Myocyte (in vitro differentiated cells): ENCODE data around the gene GCGR. TPM values are rescaled to one million over a fixed set of nuclear protein-coding genes. Genes with fewer than 3 reads are reported as not detected.
A peak's percentile ranks its signal among the peaks of the same experiment; 100 is the strongest.

Experiments
- DNase-seq: peaks from one replicate; pipeline ENCODE4 v3.0.0-alpha.2; 2012; ENCODE audit warnings: low read depth
- polyA plus RNA-seq: library from polyadenylated mRNA; unstranded; fragments of >200 nt; gene quantifications from one replicate; pipeline ENCODE4 v1.2.1, GENCODE V29; 2012; ENCODE audit warnings: missing spikeins
- total RNA-seq: library from RNA; depleted of rRNA; stranded (reverse); fragments of >200 nt; gene quantifications from 2 replicates; pipeline ENCODE4 v1.2.3, GENCODE V29; 2014

Gene GCGR
- total RNA-seq = not detected in 2 replicates
- not detected for polyA plus RNA-seq

DNA sequence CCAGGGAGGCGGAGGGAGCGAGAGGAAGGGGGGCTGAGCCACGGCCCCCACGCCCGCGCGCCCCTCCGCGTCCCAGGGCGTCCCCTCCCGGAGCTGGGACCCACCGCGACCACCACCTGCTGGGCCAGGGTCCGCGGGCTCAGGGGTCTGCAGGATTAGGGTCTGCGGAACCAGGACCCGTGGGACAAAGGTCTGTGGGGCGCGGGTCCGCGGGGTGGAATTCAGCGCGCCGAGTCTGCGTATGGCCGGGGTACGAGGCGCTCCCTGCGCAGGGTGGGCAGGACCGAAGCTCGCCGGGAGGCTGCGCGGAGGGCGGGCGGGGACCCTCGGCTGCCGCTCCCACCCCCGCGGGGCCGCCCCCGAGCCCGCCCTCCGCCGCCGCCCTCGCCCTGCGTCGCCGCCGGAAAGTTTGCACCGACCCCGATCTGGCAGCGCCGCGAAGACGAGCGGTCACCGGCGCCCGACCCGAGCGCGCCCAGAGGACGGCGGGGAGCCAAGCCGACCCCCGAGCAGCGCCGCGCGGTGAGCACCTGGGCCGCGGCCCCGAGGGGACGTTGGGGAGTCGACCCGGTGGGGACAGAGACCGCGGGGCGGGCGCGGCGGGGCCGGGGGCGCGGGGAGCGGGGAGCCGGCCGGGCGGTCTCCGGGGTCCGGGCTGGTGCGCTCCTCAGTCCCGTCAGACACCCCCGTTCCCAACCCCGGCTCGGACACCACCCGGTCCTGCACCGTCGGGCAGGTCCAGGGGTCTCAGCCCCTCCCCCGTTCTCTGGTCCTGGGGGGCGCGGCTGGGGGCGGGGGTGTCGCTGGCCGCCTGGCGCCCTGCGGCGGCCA is at the start of gene GCGR:
TSS of gene GCGR (plus strand) at position 423 of the 831 bp plus-strand sequence. CDS start 4,869 bp downstream, outside the sequence.
- DNase-seq = no peak

DNA sequence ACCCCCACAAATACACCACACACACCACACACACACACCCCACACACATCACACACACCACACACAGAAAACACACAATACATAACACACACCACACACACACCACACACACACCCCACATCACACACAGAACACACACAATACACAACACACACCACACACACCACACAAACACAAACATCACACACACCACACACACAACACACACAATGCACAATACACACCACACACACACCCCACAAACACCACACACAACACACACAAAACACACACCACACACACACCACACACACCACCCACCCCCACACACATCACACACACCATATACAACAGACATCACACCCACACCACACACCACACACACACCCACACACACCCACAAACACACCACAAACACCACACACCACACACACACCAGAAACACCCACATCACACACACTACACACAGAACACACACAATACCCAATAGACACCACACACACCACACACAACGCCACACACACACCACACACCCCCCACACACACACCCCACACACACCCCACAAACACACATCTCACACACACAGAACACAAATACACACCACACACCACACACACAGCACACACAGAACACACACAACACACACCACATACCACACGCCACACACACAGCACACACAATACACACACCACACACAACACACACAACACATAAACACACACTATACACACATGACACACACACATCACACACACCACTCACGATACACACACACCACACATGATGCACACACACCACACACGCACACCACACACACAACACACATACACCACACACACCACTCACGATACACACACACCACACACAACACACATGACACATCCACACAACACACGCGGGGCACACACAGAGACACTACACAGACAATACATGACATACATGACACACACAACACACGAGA is 11.0 kb upstream of the GCGR start:
- no peak for DNase-seq

DNA sequence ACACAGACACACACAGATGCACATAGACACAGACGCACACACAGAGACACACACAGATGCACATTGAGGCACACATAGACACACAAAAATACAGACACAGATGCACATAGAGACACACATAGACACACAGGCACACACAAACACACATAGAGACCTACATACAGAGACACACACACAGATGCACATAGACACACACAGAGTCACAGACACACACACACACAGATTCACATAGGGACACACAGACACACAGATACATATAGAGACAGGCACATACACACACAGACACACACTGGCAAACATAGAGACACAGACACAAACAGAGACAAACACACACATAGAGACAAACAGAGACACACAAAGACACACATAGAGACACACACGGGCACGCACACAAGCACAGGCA is 9.9 kb upstream of the GCGR start:
- DNase-seq = no peak

DNA sequence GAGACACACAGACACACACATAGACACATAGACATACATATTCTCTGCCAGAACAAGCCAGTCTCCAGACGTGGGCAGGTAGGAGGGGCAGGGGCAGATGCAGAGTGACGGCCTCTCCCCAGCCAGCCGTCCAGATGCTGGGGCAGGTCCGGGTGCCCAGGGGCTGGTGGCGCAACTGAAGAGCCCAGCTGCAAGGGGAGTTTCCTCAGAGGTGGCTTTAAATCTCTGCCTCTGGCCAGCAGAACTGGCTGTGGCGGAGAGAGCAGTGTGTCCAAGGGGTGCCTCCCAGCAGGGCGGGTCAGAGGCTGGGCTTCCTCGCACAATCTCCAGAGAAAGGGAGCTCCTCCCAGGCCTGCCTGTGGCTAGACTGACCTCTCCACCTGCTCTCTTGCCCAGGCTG is 9.4 kb upstream of the GCGR start:
- peak; percentile 56 for DNase-seq

DNA sequence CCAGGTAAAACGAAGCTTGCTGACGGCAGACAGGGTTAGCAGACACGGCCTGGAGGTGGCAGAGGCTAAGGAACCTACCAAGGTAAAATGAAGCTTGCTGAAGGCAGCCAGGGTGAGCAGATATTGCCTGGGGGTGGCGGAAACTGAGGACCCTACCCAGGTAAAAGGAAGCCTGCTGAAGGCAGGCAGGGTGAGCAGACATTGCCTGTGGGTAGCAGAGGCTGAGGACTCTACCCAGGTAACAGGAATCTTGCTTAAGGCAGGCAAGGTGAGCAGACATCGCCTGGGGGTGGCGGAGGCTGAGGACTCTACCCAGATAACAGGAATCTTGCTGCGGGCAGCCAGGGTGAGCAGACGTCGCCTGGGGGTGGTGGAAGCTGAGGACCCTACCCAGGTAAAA is 2.6 kb upstream of the GCGR start:
- DNase-seq = no peak

DNA sequence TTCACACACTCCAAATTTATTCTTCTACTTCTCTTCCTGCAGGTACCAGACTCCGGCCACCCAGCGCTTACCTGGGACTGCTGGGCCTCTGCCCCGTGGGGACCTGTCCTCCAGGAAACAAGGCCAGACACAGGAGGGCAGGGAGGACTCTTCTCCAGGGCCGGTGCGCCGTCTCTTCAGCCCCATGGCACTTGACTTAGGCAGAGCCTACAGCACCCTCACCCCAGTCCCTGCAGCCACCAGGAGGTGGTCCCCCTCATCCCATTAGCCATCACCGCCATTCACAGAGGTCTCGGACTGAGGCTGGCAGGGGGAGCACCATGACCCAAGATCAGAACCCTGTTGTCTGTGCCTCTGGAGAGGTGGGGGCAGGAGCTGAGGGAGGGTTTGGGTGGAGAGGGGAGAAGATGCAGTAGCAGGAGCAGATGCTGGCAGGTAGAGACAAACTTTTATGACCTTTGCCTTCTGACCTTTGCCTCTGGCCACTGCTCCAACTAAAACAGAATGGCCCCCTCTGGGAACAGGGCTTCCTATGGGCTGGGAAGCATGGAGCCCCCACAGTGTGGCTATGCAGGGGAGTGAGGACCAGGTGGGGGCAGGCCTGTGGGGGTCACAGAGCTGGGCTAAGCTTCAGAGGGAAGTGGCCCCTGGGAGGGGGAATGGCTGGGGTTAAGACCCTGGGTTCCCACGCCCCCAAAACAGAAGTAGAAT is 1.7 kb upstream of the GCGR start:
- no peak for DNase-seq

DNA sequence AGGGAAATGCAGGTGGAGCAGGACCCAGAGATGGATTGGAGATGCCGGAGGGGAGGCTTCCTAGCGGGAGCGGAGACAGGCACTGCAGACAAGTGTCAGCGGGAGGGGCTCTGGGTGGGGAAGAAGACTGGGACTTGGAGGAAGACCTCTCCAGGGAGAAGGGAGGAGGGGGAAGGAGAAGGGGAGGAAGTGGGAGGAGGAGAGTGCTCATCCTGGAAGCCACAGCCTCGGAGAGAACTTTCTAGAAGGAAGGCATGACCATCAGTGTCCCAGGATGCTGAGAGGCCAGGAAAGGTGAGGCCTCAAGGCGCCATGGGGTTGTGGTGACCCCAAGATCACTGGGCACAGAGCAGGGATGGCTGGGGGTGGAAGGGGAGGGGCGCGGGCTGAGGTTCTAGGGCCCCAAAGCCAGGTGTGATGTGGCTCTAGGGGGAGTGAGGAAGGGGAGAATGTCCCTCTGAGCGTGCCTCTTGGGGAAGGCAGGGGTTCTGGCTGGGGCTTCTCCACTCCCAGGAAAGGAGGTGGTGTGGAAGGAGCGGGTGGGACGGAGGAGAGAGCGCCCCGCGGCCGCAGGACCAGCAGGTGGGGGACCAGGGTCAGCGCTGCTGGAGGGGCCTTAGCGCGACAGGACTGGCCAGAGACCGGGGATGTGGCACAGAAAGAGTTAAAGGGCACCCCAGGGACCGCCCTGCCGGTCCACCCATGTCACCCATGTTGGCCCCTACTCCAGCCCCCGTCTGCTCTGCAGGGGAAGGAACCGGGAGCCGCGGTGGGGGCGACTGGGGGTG is 900 bp upstream of the GCGR start:
- no peak for DNase-seq

DNA sequence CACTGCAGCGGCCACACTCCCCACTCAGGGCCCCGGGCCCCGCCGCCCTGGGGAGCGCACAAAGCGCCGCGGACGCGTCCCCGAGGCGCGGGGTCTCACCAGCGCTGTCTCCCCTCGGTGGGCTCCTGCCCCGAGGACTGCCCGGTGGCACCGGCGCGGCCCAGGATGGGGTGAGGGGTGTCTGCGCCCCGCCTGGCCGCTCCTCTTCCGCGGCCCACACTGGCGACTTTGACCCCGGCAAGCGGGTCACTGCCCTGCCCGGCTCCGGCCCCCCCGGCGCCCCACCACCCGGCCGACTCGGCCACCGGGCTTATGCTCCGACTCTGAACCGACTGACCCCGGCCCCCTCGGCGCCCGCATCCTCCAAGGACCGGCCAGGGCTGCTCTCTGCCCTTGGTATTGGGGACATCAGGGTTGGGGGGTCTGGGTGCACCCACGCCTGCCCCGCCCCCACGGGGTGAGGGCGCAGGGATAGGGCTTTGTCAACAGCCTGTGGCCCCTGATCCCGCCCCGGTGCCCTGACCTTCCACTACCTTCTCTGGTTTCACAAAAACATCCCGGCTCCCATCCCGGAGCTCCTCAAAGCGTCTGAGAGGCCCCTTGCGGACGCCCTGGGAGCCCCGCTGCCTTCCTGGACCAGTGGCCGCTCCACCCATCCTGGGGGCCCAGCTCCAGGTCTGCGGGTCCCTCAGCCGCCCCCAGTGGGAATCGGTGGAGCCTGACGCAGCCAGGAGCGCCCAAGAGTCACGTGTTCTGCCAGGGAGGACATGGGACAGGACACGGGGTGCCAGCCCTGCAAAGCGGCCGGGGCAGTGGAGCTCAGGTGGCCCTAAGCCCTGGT is 829 bp downstream of the GCGR start:
- no peak for DNase-seq

DNA sequence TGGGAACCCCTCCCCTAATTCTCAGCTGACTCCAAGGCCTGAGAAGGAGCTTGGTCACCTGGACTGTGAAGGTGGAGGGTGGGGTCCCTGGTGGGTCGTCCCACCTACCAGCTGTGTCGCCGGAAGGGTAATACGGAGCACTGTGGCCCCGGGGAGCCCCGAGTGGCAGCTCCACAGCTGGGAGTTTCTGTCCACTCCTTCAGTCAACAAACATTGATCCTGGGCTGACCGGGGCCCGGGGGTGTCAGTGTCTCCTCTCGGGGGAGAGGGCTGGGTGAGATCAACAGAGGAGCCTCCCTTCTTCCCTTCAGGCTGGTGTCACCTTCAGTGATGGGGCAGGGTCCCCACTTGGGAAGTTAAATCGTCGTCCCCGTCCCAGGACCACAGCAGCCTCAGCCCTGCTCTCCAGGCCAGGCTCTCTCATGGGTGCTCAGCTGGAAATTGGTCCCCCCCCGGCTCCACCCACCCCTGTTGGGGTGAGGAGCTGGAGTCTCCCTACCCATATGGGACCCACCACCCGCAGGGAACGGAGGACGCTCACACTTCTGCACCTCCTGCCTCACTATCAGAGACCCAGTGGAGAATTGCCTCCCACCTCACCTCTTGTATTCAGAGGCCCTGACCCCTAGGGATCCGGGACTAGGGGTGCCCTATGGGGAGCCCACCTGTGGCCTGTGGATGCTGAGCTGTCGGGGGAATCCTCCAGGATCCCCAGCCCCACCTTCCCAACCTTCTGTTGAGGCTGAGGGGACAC is 1.9 kb downstream of the GCGR start:
- no peak for DNase-seq

DNA sequence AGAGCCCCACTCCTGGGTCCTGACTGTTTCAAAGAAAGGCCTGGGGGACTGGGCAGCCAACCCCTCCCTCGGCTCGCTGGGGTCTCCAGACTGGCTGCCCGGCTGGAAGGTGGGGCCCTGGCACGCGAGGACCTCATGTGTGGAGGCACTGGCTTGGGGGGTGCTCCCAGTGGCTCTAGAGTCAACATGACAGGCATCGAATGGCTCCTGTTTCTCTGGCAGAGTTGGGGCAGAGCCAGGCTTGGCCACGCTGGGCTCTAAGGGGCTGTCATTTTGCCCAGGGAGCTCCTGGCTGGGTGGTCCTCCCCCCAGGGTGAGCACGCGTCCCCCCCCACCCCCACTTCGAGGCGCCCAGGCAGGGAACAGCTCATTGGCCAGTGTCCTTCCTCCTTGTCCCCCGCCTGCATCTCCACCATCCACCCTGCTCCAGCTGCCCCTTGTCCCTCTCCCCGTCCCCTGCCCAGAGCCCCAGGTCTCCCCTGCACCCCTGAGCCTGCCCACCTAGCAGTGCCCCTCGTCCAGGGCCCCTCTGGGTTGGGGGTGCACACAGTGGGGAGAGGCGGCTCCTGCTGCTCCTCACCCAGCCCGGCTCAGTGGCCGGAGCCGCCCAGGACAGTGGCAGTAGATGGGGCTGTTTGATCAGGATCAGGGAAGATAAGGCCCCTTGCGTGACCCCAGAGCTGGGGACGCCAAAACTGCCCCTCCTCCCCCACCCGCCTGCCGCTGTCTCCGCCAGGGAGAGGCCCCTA is 2.7 kb downstream of the GCGR start:
- DNase-seq = no peak

DNA sequence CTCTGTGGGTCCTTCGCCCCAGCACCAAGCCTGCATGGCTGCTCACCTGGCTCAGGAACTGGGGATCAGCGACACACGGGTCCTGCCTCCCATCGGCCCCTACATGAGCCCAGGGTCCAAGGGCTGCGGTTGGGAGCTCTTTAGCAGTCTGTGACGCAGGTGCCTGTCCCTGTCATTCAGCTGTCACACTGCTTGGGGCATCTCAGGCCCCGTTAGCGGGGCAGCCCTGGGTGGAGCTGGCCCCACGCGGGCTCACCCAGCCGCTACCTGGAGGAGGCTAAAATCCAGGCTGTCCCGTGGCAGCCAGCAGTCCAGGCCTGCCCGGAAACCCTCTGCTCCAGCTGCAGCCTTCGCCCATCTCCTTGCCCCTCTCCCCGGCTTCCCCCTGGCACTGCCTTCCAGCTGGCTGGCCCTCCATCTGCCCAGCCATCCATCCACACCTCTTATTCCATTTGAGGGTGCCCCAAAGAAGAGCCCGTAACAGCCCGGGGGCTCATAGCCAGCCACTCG is 3.3 kb downstream of the GCGR start:
- DNase-seq = no peak

DNA sequence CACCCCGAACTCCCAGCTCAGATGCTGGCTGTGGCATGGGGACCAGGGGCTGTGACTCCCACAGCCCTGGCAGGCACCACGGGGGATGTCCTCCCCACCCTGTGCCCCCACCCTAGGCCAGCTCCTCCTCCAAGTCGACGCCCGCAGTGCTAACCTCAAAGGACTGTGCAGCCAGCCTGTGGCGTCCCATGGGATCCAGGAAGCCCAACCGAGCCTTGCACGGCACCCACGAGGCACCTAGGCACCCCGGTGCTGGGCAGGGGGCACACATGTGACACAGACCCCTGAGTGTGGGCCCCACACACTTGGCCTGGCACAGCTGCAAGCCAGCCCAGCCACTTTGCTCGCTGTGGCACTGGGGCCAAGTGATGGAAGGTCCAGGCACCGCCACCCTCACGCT is 3.9 kb downstream of the GCGR start:
- DNase-seq = no peak

DNA sequence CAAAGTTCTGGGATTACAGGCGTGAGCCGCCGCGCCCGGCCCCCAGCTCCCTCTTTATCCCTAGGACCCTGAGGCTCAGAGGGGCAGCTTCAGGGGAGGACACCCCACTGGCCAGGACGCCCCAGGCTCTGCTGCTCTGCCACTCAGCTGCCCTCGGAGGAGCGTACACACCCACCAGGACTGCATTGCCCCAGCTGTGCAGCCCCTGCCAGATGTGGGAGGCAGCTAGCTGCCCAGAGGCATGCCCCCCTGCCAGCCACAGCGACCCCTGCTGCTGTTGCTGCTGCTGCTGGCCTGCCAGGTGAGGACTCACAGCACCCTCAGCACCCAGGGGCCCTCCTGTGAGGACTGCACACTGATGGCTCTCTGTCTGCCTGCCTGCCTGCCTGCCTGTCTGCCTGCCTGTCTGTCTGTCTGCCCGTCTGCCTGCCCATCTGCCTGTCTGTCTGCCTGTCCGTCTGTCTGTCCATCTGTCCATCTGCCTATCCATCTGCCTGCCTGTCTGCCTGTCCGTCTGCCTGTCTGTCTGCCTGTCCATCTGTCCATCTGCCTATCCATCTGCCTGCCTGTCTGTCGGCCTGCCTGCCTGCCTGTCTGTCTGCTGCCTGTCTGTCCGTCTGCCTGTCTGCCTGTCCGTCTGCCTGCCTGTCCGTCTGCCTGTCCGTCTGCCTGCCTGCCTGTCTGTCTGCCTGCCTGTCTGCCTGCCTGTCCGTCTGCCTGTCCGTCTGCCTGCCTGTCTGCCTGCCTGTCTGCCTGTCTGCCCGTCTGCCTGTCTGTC is 5.0 kb downstream of the GCGR start:
- no peak for DNase-seq

DNA sequence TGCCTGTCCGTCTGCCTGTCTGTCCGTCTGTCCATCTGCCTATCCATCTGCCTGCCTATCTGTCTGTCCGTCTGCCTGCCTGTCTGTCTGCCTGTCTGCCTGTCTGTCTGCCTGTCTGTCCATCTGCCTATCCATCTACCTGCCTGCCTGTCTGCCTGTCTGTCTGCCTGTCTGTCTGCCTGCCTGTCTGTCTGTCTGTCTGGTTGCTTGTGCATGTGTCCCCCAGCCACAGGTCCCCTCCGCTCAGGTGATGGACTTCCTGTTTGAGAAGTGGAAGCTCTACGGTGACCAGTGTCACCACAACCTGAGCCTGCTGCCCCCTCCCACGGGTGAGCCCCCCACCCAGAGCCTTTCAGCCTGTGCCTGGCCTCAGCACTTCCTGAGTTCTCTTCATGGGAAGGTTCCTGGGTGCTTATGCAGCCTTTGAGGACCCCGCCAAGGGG is 5.6 kb downstream of the GCGR start:
- DNase-seq = no peak

DNA sequence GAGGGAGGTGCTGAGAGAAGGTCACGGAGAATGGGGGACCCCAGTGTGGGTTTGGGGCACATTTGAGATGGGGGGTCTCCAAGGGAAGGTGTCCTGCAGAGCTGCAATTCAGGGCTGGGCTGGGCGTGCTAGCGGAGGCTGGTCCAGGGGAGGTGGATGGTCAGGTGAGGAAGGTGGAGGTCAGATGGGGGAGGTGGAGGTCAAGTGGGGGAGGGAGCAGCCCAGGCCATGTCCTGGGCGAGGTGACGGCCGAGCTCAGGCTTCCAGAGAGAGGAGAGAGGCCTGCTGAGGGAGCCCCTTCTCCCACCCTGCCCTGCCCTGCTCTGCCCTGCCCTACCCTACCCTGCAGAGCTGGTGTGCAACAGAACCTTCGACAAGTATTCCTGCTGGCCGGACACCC is 6.5 kb downstream of the GCGR start:
- DNase-seq = no peak

DNA sequence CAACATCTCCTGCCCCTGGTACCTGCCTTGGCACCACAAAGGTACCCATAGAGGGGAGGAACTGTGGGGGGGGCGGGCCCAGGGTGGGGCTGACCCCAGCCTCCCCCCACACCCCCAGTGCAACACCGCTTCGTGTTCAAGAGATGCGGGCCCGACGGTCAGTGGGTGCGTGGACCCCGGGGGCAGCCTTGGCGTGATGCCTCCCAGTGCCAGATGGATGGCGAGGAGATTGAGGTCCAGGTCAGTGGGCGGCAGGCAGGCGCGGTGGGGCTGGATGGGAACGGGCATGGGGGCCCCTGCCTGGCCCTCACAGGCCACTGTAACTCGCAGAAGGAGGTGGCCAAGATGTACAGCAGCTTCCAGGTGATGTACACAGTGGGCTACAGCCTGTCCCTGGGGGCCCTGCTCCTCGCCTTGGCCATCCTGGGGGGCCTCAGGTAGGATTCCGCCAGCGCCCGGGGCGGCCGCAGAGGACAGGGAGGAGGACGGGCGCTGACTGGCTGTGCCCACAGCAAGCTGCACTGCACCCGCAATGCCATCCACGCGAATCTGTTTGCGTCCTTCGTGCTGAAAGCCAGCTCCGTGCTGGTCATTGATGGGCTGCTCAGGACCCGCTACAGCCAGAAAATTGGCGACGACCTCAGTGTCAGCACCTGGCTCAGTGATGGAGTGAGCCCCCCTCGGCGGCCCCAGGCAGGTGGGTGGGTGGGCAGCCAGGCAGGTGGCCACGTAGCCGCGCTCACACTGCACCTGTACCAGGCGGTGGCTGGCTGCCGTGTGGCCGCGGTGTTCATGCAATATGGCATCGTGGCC is 7.1 kb downstream of the GCGR start:
- DNase-seq = no peak
